HG02759 (cell line): Measurements from ENCODE around the gene TMTC4.
A peak's percentile ranks its signal among the peaks of the same experiment; 100 is the strongest.
"Not testable (repeated sequence)": the region's sequence is repeated elsewhere in the genome, so short reads cannot be mapped to it uniquely, and the experiment has no call there.

ENCODE experiments used
- ATAC-seq: cut with Tn5 transposase; IDR thresholded peaks from one replicate; pipeline ENCODE4 v1.9.1; 2021; ENCODE audit warnings: mild to moderate bottlenecking, moderate library complexity; ENCODE audit not compliant: unreplicated experiment

Gene TMTC4

GRCh38 chr13:100589178-100589725 lies 85.3 kb downstream of the TMTC4 start:
- no peak for ATAC-seq

- peak; percentile 98 for ATAC-seq
Measured at GRCh38 chr13:100588331-100589177, 86.0 kb downstream of the TMTC4 start, which contains the start of gene GGACT. TSS of gene GGACT (minus strand) at chr13:100588789. CDS start at chr13:100532591, 56,198 bp downstream.

DNA sequence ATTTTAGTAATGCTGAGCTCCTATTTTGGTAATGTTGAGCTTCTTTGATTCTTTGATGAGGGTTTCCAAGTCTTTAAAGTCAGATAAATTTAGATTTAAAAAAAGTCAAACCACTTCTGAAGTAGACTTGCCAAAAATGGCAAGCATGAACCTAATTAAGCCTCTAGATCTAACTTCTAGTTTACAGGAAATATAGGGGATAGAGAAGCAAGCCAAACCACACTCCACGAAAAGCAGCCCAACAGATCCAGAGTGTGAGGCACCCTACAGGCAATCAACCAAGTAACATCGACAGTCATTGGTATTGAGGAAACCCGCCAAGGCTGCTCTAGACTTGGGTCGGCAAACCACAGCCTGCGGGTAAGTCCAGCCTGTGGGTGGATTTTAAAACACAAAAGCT lies 89.7 kb downstream of the TMTC4 start:
- no peak for ATAC-seq

GRCh38 chr13:100581504-100581903 lies 93.1 kb downstream of the TMTC4 start:
- ATAC-seq, result no peak

GRCh38 chr13:100581030-100581429 lies 93.6 kb downstream of the TMTC4 start:
- ATAC-seq, result no peak

DNA sequence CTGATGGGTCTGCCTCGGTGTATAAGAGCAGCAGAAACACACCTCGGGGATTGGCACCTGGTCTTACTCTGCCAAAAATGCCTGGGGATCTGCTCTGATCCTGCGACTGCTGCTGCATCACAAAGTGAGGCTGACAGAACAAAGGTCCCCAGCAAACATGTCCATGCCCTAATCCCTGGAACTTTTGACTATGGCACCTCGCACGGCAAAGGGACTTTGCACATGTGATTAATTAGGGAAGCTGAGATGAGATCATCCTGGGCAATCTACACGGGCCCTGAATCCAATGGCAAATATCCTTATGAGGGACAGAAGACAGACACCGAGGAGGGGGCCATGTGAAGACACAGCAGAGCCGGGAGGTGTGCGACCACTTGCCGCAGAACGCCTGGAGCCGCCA lies 94.5 kb downstream of the TMTC4 start:
- no peak for ATAC-seq

DNA sequence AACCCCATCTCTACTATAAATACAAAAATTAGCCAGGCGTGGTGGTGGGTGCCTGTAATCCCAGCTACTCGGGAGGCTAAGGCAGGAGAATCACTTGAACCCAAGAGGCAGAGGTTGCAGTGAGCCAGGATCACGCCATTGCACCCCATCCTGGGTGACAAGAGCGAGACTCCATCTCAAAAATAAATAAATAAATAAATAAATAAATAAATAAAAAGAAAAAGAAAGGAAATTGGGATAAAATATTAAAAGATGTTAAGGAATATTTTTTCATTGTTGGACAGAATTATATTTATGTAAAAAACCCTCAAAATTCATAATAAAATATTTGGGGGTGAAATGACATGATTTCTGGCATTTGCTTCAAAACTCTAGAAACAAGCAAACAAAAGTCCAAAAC lies 97.4 kb downstream of the TMTC4 start:
- ATAC-seq, result not testable (repeated sequence)

DNA sequence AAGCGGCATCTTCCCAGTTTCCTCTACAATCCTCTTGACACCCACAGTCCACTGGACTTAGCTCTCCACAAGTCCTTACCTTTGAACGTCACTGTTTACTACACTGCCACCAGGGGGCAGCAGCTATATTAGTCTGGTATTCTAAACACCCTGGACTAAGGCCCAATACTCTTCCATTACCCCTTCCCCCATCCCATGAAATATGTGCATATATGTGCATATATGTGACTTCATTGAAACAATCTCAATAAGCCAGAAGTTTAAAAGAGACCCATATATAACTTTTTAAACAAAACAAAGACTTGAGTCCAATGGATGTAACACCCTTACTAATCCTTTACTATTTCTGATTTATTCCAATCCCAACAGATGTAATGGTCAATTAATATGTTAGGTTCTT lies 101.5 kb downstream of the TMTC4 start:
- ATAC-seq, result peak; percentile 98

DNA sequence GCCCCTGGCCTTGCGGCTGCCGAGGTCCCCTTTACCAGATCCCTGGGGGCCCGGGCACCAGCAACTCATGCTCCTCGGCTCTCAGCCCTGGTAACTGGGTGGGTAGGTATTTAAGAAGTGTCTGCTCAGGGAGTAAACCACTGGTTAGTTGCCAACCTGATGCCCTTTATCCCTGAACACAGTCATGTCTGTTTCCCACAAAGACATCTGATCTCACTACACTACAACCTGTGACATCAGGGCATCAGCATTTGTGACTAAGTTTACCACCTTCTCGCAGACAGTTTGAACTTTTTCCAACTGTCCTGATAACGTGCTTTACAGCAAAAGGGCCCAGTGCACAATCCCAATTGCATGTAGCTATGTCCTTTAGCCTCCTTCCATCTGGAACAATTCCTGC lies 108.1 kb downstream of the TMTC4 start:
- no peak for ATAC-seq

DNA sequence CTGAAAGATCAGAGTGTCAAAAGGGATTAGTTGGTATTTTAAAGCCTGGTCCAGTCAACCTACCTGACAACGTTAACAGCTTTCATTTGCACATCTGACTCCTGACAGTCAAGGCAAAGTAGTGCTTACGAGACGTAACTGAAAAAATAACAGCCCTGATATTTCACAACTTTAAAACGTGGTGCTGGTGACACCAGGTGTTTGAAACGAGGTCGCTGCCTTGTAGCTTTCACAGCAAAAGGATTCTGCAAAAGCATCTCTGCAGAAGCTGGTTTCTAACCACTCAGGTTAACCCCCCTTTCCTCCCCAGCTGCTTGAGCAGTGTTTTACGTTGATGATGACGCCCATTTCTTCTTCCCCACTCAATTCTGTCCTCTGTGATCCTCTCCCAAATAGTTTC lies 109.3 kb downstream of the TMTC4 start:
- ATAC-seq, result no peak

DNA sequence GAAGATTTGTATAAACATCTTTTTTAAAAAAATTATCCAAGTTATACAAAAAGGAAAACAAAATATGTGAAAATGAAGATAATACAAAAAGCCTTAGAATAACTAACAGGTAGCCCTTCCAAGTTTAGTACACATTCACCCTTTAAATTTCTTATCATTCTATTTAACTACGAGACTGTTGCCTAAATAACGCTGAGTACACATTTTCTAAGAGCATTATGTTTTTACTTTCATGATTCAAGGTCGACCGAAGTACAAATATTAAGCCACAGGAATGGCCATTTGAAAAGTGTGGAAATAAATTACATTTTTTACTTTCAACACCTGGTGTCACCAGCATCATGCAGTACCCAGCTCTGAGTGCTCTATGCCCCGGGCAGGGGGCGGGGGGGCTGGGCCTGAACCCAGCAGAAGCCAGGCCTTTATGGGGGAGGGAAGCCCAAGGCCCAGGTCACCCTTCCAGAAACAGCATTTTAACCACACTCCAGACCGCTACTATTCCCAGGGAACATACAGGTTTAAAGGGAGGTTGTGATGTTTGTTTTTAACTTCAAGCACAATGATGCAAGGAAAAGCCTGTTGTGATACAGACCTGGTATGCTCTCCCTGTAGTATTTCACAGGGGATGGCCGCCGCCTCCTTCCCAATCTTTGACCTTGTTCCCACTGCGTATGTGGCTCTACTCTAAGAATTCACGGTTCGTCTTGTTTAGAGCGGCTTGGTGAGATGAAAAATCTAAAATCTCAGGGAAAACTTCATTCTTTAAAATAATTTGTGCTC lies 110.0 kb downstream of the TMTC4 start:
- no peak for ATAC-seq

DNA sequence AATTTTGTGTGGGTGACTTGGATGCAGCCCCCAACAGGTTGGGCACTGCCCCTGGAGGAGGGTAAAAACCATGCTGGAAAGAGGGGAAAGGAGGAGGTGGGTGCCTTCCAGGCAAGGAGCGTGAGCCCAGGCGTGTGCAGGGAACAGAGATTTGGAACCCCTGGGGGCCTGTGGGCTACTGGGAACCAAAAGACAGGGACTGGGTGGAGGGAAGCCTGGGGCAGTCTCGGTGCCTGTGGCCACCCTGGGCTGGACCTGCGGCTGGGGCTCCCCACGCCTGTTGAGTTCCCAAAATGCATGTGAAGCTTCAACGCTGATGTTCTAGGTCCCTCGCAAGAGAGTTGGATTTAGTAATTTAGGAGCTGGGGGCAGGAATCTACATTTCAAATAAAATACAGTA lies 110.8 kb downstream of the TMTC4 start:
- ATAC-seq, result no peak

GRCh38 chr13:100561599-100562204 lies 112.9 kb downstream of the TMTC4 start:
- ATAC-seq, result no peak

GRCh38 chr13:100561158-100561499 lies 113.5 kb downstream of the TMTC4 start:
- ATAC-seq, result no peak

DNA sequence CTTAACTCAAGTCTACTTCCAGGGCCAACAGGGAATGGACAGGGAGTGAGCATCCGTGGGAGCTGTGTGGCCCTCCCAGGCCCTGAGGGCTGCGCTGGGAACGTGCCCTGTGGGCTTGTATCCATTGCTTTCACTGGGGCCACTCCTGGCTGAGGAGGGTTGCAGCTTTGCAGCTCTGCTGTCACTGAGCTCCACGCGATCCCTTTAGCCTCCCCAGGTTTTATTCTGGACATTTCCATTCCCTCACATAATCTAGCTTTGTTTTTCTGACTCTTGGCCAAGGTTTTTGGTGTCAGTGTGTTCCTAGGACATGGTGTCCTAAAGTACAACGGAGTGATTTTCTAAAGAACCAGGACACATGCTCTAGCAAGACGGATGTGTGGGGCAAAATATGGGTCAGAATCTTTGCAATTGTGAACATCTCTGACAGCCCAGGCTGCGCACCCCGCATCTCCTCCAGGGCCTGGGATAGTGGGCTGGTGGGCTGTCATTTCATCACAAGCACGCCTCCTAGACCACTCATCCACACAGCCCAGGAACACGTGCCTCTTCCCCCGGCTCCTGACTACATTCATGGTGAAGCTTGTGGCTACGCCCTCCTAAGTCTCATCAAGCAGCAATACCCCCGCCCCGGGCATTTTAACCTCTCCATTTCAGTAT lies 114.0 kb downstream of the TMTC4 start:
- ATAC-seq, result no peak

GRCh38 chr13:100559886-100560285 lies 114.7 kb downstream of the TMTC4 start:
- ATAC-seq, result no peak
